SU-DHL-6 (cell line): ENCODE measurements around the gene FAM184B.

Experiments
- H2AFZ ChIP-seq: fragments of 200-600 bp; sonication (generic); 2 replicates; pipeline ENCODE4 v1.6.1; 2014; ENCODE audit warnings: low read depth, mild to moderate bottlenecking, moderate library complexity, mixed read lengths, antibody characterized with exemption, low read length; ENCODE audit not compliant: severe bottlenecking
- H3F3A ChIP-seq: fragments of 200-600 bp; shearing (Covaris generic); 2 replicates; pipeline ENCODE4 v1.6.0; 2016; ENCODE audit warnings: antibody characterized with exemption, mild to moderate bottlenecking; ENCODE audit not compliant: insufficient read depth
- H3K27ac ChIP-seq: fragments of 200-600 bp; sonication (generic); 2 replicates; pipeline ENCODE4 v1.5.1; 2016; ENCODE audit warnings: low read depth, mild to moderate bottlenecking, low read length, moderate library complexity, mixed read lengths
- H3K27me3 ChIP-seq: fragments of 200-600 bp; sonication (generic), shearing (Covaris generic); 2 replicates; pipeline ENCODE4 v1.6.0; 2014; ENCODE audit warnings: mild to moderate bottlenecking, low read length
- H3K36me3 ChIP-seq: fragments of 200-600 bp; sonication (generic); 2 replicates; pipeline ENCODE4 v1.6.1; 2014; ENCODE audit warnings: mild to moderate bottlenecking, low read length, mixed read lengths
- H3K4me2 ChIP-seq: fragments of 300-600, 200-600 bp; shearing (Covaris generic), sonication (generic); 2 replicates; pipeline ENCODE4 v1.6.0; 2014; ENCODE audit warnings: low read length, low read depth, mild to moderate bottlenecking; ENCODE audit not compliant: poor library complexity, severe bottlenecking
- H3K4me3 ChIP-seq: fragments of 200-600 bp; sonication (generic); 2 replicates; pipeline ENCODE4 v1.5.1; 2014; ENCODE audit warnings: antibody characterized with exemption, low read length, mild to moderate bottlenecking, mixed read lengths; ENCODE audit not compliant: insufficient read depth, poor library complexity, severe bottlenecking
- H3K79me2 ChIP-seq: fragments of 200-600 bp; sonication (generic); 2 replicates; pipeline ENCODE4 v1.6.1; 2014; ENCODE audit warnings: mild to moderate bottlenecking, low read length, moderate library complexity; ENCODE audit not compliant: insufficient read depth
- H3K9ac ChIP-seq: fragments of 200-600 bp; sonication (generic); 2 replicates; pipeline ENCODE4 v1.7.0; 2014; ENCODE audit warnings: mild to moderate bottlenecking, low read length
- H3K9me2 ChIP-seq: fragments of 200-600 bp; sonication (generic); replicated peaks from 2 replicates; pipeline ENCODE4 v1.6.1; 2014; ENCODE audit warnings: low read length; ENCODE audit not compliant: insufficient read depth
- H3K9me3 ChIP-seq: fragments of 200-600 bp; sonication (generic); 2 replicates; pipeline ENCODE4 v1.6.1; 2014; ENCODE audit warnings: low read length, mixed read lengths; ENCODE audit not compliant: insufficient read depth
- H4K20me1 ChIP-seq: fragments of 200-600 bp; sonication (generic); 2 replicates; pipeline ENCODE4 v1.6.1; 2014; ENCODE audit warnings: low read depth, mild to moderate bottlenecking, antibody characterized with exemption, low read length, moderate library complexity, mixed read lengths
- EZH2phosphoT487 ChIP-seq: fragments of 200-600 bp; sonication (generic), shearing (Covaris generic); conservative IDR thresholded peaks from 2 replicates; pipeline ENCODE4 v1.6.1; 2018; ENCODE audit warnings: mild to moderate bottlenecking, antibody characterized with exemption, low read length, moderate library complexity, mixed read lengths
- TF ChIP-seq, protein P1 (sequence below): fragments of 200-600 bp; sonication (generic); IDR thresholded peaks from one replicate; pipeline ENCODE4 v1.5.1; 2017; ENCODE audit warnings: antibody characterized with exemption, mild to moderate bottlenecking, low read length, moderate library complexity; ENCODE audit not compliant: insufficient read depth, poor library complexity, severe bottlenecking

The FAM184B gene

DNA sequence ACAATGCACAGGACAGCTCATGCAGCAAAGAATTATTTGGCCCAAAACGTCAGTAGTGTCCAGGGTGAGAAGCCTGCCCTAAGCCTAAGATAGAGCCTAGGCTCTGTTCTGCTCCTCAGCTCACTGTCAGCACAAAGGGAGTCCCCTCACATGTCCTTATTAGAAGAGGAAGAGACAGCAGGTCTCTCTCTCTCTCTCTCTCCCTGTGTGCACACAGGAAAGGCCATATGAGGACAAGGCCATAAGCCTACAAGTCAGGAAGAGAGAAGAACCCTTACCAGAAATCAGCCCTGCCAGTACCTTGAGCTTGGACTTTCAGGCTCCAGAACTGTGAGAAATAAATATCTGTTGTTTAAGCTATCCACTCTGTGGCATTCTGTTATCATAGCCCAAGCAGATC, 20.4 kb downstream of the FAM184B start:
- Histone ChIP-seq H4K20me1 (no peaks in the 10 kb centered on the region), H3K9me3 (no peaks in the 10 kb centered on the region), H3K9me2 (no peaks in the 10 kb centered on the region), H3F3A (no peaks in the 10 kb centered on the region), H3K4me2 (no peak overlapping the region), H3K9ac (no peak overlapping the region), H3K4me3 (no peak overlapping the region), H3K27me3 (no peaks in the 10 kb centered on the region), H3K79me2 (no peaks in the 10 kb centered on the region), H3K36me3 (no peaks in the 10 kb centered on the region), H3K27ac (no peak overlapping the region), H2AFZ (no peak overlapping the region)
- no peak for TF ChIP-seq EZH2phosphoT487
- TF ChIP-seq, protein P1, sequence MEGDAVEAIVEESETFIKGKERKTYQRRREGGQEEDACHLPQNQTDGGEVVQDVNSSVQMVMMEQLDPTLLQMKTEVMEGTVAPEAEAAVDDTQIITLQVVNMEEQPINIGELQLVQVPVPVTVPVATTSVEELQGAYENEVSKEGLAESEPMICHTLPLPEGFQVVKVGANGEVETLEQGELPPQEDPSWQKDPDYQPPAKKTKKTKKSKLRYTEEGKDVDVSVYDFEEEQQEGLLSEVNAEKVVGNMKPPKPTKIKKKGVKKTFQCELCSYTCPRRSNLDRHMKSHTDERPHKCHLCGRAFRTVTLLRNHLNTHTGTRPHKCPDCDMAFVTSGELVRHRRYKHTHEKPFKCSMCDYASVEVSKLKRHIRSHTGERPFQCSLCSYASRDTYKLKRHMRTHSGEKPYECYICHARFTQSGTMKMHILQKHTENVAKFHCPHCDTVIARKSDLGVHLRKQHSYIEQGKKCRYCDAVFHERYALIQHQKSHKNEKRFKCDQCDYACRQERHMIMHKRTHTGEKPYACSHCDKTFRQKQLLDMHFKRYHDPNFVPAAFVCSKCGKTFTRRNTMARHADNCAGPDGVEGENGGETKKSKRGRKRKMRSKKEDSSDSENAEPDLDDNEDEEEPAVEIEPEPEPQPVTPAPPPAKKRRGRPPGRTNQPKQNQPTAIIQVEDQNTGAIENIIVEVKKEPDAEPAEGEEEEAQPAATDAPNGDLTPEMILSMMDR: no peak

DNA sequence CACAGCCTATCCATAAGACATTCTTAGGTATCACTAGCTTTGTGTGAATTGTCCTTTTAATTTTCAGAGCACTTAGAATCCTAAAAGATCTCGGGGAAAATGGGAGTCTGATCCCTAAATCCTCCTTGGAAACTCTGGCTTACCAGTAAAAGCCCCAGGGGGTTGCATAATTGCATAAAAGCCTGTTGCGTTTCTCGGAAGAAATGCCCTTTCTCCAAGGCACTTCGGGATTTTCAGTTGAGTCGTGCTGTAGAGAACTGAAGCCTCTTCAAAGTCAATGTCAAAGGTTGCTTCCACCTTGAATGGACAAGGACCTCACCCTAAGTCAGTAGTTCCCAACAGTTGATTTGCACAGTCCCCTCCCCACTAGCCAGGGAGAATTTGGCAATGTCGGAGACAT, 20.8 kb downstream of the FAM184B start:
- no peak overlapping the region for H2AFZ ChIP-seq
- no peaks in the 10 kb centered on the region for H4K20me1 ChIP-seq

DNA sequence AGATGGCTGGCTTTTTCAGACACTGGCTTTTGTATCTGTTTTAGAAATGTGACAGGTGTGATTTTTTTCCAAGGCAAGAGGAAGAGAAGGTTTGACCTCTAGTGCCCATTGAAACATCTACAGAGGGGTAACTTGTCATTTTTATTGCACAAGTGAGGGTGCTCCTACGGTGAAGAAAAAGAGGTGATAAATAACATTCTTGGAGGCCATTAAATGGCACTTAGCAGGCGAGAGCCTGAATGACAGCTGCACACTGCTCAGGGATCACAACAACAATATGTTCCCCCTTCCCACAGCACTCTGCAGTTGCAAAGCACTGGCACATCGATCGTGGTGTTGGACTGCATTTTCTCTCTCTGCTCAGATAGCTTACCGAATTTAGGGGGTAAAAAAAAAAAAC, 22.9 kb downstream of the FAM184B start:
- no peak overlapping the region for H3K27ac ChIP-seq

More for the DNA sequence above, 20.8 kb downstream of the FAM184B start:
- no peaks in the 10 kb centered on the region for H3K9me2 ChIP-seq
- H3K27ac ChIP-seq: no peak overlapping the region
- H3F3A ChIP-seq: no peaks in the 10 kb centered on the region
- no peaks in the 10 kb centered on the region for H3K79me2 ChIP-seq
- H3K9me3 ChIP-seq: no peaks in the 10 kb centered on the region
- no peak overlapping the region for H3K4me3 ChIP-seq
- no peak for TF ChIP-seq EZH2phosphoT487
- TF ChIP-seq, protein P1: no peak
- H3K36me3 ChIP-seq: no peaks in the 10 kb centered on the region
- H3K4me2 ChIP-seq: no peak overlapping the region
- no peaks in the 10 kb centered on the region for H3K27me3 ChIP-seq
- H3K9ac ChIP-seq: no peak overlapping the region

More for the DNA sequence above, 22.9 kb downstream of the FAM184B start:
- Histone ChIP-seq H3K9me2 (no peaks in the 10 kb centered on the region), H3K36me3 (no peaks in the 10 kb centered on the region), H3K4me3 (no peak overlapping the region), H3K9ac (no peak overlapping the region), H4K20me1 (no peaks in the 10 kb centered on the region), H3K27me3 (no peaks in the 10 kb centered on the region), H2AFZ (no peak overlapping the region), H3K4me2 (no peak overlapping the region), H3F3A (no peaks in the 10 kb centered on the region), H3K79me2 (no peaks in the 10 kb centered on the region), H3K9me3 (no peaks in the 10 kb centered on the region)
- no peak for TF ChIP-seq EZH2phosphoT487
- TF ChIP-seq, protein P1: no peak
